Activated T-cell treated with anti-CD3 and anti-CD28 coated beads, Interleukin-2, amount 50 U/mL, for 72 hours (primary cell): ENCODE data around the gene TSEN54. TPM values are rescaled to one million over a fixed set of nuclear protein-coding genes. Genes with fewer than 3 reads are reported as not detected.

Source experiments
- total RNA-seq, 2 donors: library from RNA; stranded (reverse); gene quantifications; one replicate each; pipeline ENCODE4 v1.2.3, GENCODE V29; 2022

TSEN54 gene
- total RNA-seq, 2 donors from 2014 or later, result 34.8 to 49.5 TPM

Other genes starting within 250 kb of the TSEN54 start
- gene MIF4GD, start 245.3 kb upstream of the TSEN54 start, total RNA-seq, result 10 to 100 TPM; 63.1 to 67.9 TPM
- 10 to 100 TPM; 39.9 to 59.3 TPM for gene SLC25A19, start 227.1 kb upstream of the TSEN54 start, total RNA-seq
- gene GRB2, start 110.8 kb upstream of the TSEN54 start, total RNA-seq, result 100 to 1,000 TPM; 209 to 218 TPM
- gene TMEM94, start 59.9 kb upstream of the TSEN54 start, total RNA-seq, result 10 to 100 TPM; 70.7 to 76.4 TPM
- gene CASKIN2, start 991 bp upstream of the TSEN54 start, total RNA-seq, result 1 to 10 TPM; 4.1 to 6.6 TPM
- 10 to 100 TPM; 12.5 to 17.4 TPM for gene LLGL2, start 9.2 kb downstream of the TSEN54 start, total RNA-seq
- 100 to 1,000 TPM; 102 to 121 TPM for gene MYO15B, start 71.3 kb downstream of the TSEN54 start, total RNA-seq
- gene SMIM5, start 116.9 kb downstream of the TSEN54 start, total RNA-seq, result 1 to 10 TPM; 1.4 to 2.4 TPM
- 10 to 100 TPM; 50.7 to 58.5 TPM for gene RECQL5, start 150.6 kb downstream of the TSEN54 start, total RNA-seq
- gene SAP30BP, start 150.8 kb downstream of the TSEN54 start, total RNA-seq, result 100 to 1,000 TPM in 1 of 2 donors, 10 to 100 TPM in 1; 97.0 to 112 TPM
- 1 to 10 TPM; 2.7 to 3.5 TPM for gene ITGB4, start 204.9 kb downstream of the TSEN54 start, total RNA-seq
- 10 to 100 TPM; 41.9 to 51.2 TPM for gene GALK1, start 248.7 kb downstream of the TSEN54 start, total RNA-seq